Aorta (tissue), 5 donors: ENCODE measurements around the gene NAA40. TPM values are rescaled to one million over a fixed set of nuclear protein-coding genes. Genes with fewer than 3 reads are reported as not detected.

Source experiments
- ATAC-seq: fragments of 200-7000 bp; cut with Tn5 transposase; one replicate; pipeline ENCODE4 v1.9.1; 2022; ENCODE audit warnings: moderate library complexity; ENCODE audit not compliant: low FRiP score
- DNase-seq, 2 donors: peaks; one replicate each; pipeline ENCODE4 v3.0.0-alpha.2; 2020
- H3K27ac ChIP-seq, 2 donors: one replicate each; pipeline ENCODE4 v1.5.1; 2013; ENCODE audit warnings: low read length in 2 of 2, mild to moderate bottlenecking in 2 of 2, moderate library complexity in 2 of 2, control low read depth in 1 of 2, inconsistent platforms in 1 of 2, low read depth in 1 of 2
- H3K27me3 ChIP-seq, 2 donors: one replicate each; pipeline ENCODE4 v1.6.1; 2013; ENCODE audit warnings: control low read depth in 1 of 2, low read length in 1 of 2, mild to moderate bottlenecking in 1 of 2, moderate library complexity in 1 of 2; ENCODE audit not compliant: insufficient read depth in 2 of 2, control insufficient read depth in 1 of 2
- H3K36me3 ChIP-seq, 2 donors: one replicate each; pipeline ENCODE4 v1.6.1; 2013; ENCODE audit warnings: control low read depth in 1 of 2, low read length in 1 of 2, mild to moderate bottlenecking in 1 of 2; ENCODE audit not compliant: insufficient read depth in 2 of 2, control insufficient read depth in 1 of 2
- H3K4me1 ChIP-seq, 2 donors: one replicate each; pipeline ENCODE4 v1.6.1; 2013; ENCODE audit warnings: low read length in 2 of 2, control low read depth in 1 of 2, mild to moderate bottlenecking in 1 of 2, moderate library complexity in 1 of 2; ENCODE audit not compliant: insufficient read depth in 2 of 2, control insufficient read depth in 1 of 2
- H3K4me3 ChIP-seq, 2 donors: one replicate each; pipeline ENCODE4 v1.5.1; 2013; ENCODE audit warnings: low read length in 2 of 2, control low read depth in 1 of 2, mild to moderate bottlenecking in 1 of 2
- H3K9me3 ChIP-seq: one replicate; pipeline ENCODE4 v1.6.1; 2013; ENCODE audit warnings: mild to moderate bottlenecking, low read length; ENCODE audit not compliant: control insufficient read depth
- WGBS, 2 donors: extraction: QIAGEN DNeasy Blood & Tissue Kit; methylation state at CpG; one replicate each; pipeline ENCODE4 v1.1.7; 2013; 5-methylcytosine and 5-hydroxymethylcytosine counted together
- intact Hi-C, 2 donors: fragments of 100-400 bp; cut with DNase I; formaldehyde crosslinking; loops; one replicate each; pipeline versions ENCODE4 v1.14.2 to v1.15.0; 2022
- polyA plus RNA-seq, 2 donors: library from polyadenylated mRNA; stranded (reverse); fragments of 200-250 nt; gene quantifications; one replicate each; pipeline ENCODE4 v1.2.3, GENCODE V29; 2013
- total RNA-seq, 2 donors: library from RNA; stranded (reverse); fragmentation: NEBNext Ultra II Directional; extraction: Animal tissue kit (Norgen Biotek cat#: 25700); gene quantifications; one replicate each; pipeline ENCODE4 v1.2.1, GENCODE V29; 2021
- donor health status: healthy with polysubstance abuse.
- donor health status: Bipolar disorder and iron deficiency.
- donor health status: DM: no; HTN: no; CAD: no.
- donor health status: DM: no; HTN: no; CAD: no.
- donor health status: DM: yes; HTN: yes; CAD: no.

NAA40 gene
- total and polyA plus RNA-seq, 4 donors, result 5.3 to 26.9 (median 18.4) TPM

GRCh38 chr11:63920939-63921417, 17.8 kb upstream of the NAA40 start:
- intact Hi-C loops, result no loop called here
- Histone ChIP-seq H3K4me1 (no peaks in the 10 kb centered on the region), H3K9me3 (no peaks in the 10 kb centered on the region), H3K27ac (peak overlapping the region in 1 of 2 donors; percentile 6), H3K27me3 (no peaks in the 10 kb centered on the region), H3K36me3 (no peaks in the 10 kb centered on the region), H3K4me3 (no peak overlapping the region)
- no peak for DNase-seq
- 31 to 32% methylated on average over 14 of the region's 14 CpGs for WGBS, 2 donors
- ATAC-seq, result no peak

GRCh38 chr11:63922673-63923192, 16.1 kb upstream of the NAA40 start:
- Histone ChIP-seq H3K9me3 (no peaks in the 10 kb centered on the region), H3K27me3 (no peaks in the 10 kb centered on the region), H3K4me1 (no peaks in the 10 kb centered on the region), H3K4me3 (no peak overlapping the region), H3K36me3 (no peaks in the 10 kb centered on the region), H3K27ac (no peak overlapping the region)
- 69 to 78% methylated on average over 2 of the region's 2 CpGs for WGBS, 2 donors
- intact Hi-C loops, result no loop called here
- DNase-seq, result no peak
- no peak for ATAC-seq

GRCh38 chr11:63923319-63923718, 15.5 kb upstream of the NAA40 start:
- ATAC-seq (no peak), DNase-seq (no peak)
- H3K9me3 ChIP-seq, result no peaks in the 10 kb centered on the region
- H3K27ac ChIP-seq, result no peak overlapping the region
- no peaks in the 10 kb centered on the region for H3K27me3 ChIP-seq
- intact Hi-C loops, result no loop called here
- H3K4me3 ChIP-seq, result no peak overlapping the region
- WGBS, 2 donors, result 69 to 72% methylated on average over 4 of the region's 4 CpGs
- H3K36me3 ChIP-seq, result no peaks in the 10 kb centered on the region
- no peaks in the 10 kb centered on the region for H3K4me1 ChIP-seq

GRCh38 chr11:63929616-63930015, 9.2 kb upstream of the NAA40 start:
- Histone ChIP-seq H3K27ac (no peak overlapping the region), H3K36me3 (no peaks in the 10 kb centered on the region), H3K4me1 (no peaks in the 10 kb centered on the region), H3K4me3 (no peak overlapping the region), H3K27me3 (no peaks in the 10 kb centered on the region), H3K9me3 (no peaks in the 10 kb centered on the region)
- DNase-seq (no peak), ATAC-seq (no peak)
- intact Hi-C loops, result no loop called here
- 64 to 76% methylated on average over 5 of the region's 5 CpGs for WGBS, 2 donors

- H3K27me3 ChIP-seq, result no peaks in the 10 kb centered on the region
- no peak for ATAC-seq
- H3K27ac ChIP-seq, result no peak overlapping the region
- no peaks in the 10 kb centered on the region for H3K4me1 ChIP-seq
- 79 to 81% methylated on average over 6 of the region's 6 CpGs for whole genome bisulfite sequencing, 2 donors
- H3K9me3 ChIP-seq, result no peaks in the 10 kb centered on the region
- intact Hi-C loops, result no loop called here
- no peaks in the 10 kb centered on the region for H3K36me3 ChIP-seq
- H3K4me3 ChIP-seq, result no peak overlapping the region
- DNase-seq, result no peak
Observed at GRCh38 chr11:63931045-63931444, 7.8 kb upstream of the NAA40 start.

GRCh38 chr11:63931876-63932275, 6.9 kb upstream of the NAA40 start:
- H3K9me3 ChIP-seq, result no peaks in the 10 kb centered on the region
- DNase-seq (no peak), ATAC-seq (no peak)
- intact Hi-C loops, result no loop called here
- 91% methylated on average over 12 of the region's 12 CpGs for WGBS, 2 donors
- no peaks in the 10 kb centered on the region for H3K36me3 ChIP-seq
- no peak overlapping the region for H3K4me3 ChIP-seq
- H3K27ac ChIP-seq, result no peak overlapping the region
- H3K27me3 ChIP-seq, result no peaks in the 10 kb centered on the region
- H3K4me1 ChIP-seq, result no peaks in the 10 kb centered on the region

GRCh38 chr11:63933459-63933858, 5.3 kb upstream of the NAA40 start:
- 0 to 6% methylated on average over 1 of the region's 1 CpG for WGBS, 2 donors
- H3K36me3 ChIP-seq, result no peaks in the 10 kb centered on the region
- H3K9me3 ChIP-seq, result no peaks in the 10 kb centered on the region
- no peak for DNase-seq
- H3K27ac ChIP-seq, result peak overlapping the region in 1 of 2 donors; percentile 12
- intact Hi-C loops, result no loop called here
- H3K27me3 ChIP-seq, result no peaks in the 10 kb centered on the region
- no peak overlapping the region for H3K4me3 ChIP-seq
- H3K4me1 ChIP-seq, result no peaks in the 10 kb centered on the region
- ATAC-seq, result no peak

GRCh38 chr11:63937713-63938478, 906 bp upstream of the NAA40 start:
- 28 to 29% methylated on average over 30 of the region's 30 CpGs for WGBS, 2 donors
- no peaks in the 10 kb centered on the region for H3K27me3 ChIP-seq
- H3K4me1 ChIP-seq, result no peaks in the 10 kb centered on the region
- peak overlapping the region in 1 of 2 donors; percentile 33 for H3K4me3 ChIP-seq
- DNase-seq (no peak), ATAC-seq (peak; percentile 8)
- H3K36me3 ChIP-seq, result no peaks in the 10 kb centered on the region
- H3K9me3 ChIP-seq, result no peaks in the 10 kb centered on the region
- intact Hi-C loops, result loop anchor here in 1 of 2 donors (2.0 kb wide), 1 partner anchor 99 kb away; the partner anchor contains the start of gene MARK2
- H3K27ac ChIP-seq, result peak overlapping the region in 1 of 2 donors; percentile 48

GRCh38 chr11:63939397-63939891, 642 bp downstream of the NAA40 start:
- H3K27ac ChIP-seq, result no peak overlapping the region
- DNase-seq (no peak), ATAC-seq (no peak)
- no peaks in the 10 kb centered on the region for H3K4me1 ChIP-seq
- H3K36me3 ChIP-seq, result no peaks in the 10 kb centered on the region
- no peaks in the 10 kb centered on the region for H3K27me3 ChIP-seq
- intact Hi-C loops, result loop anchor here in 1 of 2 donors (2.0 kb wide), 1 partner anchor 101 kb away; the partner anchor contains the start of gene MARK2
- H3K9me3 ChIP-seq, result no peaks in the 10 kb centered on the region
- 3% methylated on average over 26 of the region's 26 CpGs for WGBS, 2 donors
- peak overlapping the region; percentile 33 to 71 for H3K4me3 ChIP-seq
